Measurements from ENCODE around the gene CCNDBP1.

CCNDBP1 gene

GRCh38 chr15:43242616-43243015, 57.4 kb downstream of the CCNDBP1 start:
- H3K4me1 ChIP-seq (ENCODE audit: insufficient read depth, low read length, poor library complexity, severe bottlenecking) = peaks cover 47% of the 10 kb centered on the region
- no peaks in the 10 kb centered on the region for H3K9me2 ChIP-seq (replicated peaks; ENCODE audit: low read depth, low read length)
- 0 out of 2 replicates have a peak, but pooled peaks cover 2% of the 10 kb centered on the region for H3F3A ChIP-seq (ENCODE audit: low read depth)
- peaks cover 18% of the 10 kb centered on the region for H3K79me2 ChIP-seq (ENCODE audit: insufficient read depth, low read length)
- H3K36me3 ChIP-seq (ENCODE audit: insufficient read depth, low read length) = no peaks in the 10 kb centered on the region
- H3K9me3 ChIP-seq (ENCODE audit: insufficient read depth, low read depth, low read length) = no peaks in the 10 kb centered on the region
- TF ChIP-seq CTCF (conservative IDR thresholded peaks at IDR 0.05; ENCODE audit: low read length) (no peak), EZH2phosphoT487 (IDR thresholded peaks at IDR 0.05; ENCODE audit: borderline replicate concordance) (no peak)
- no peak overlapping the region for H2AFZ ChIP-seq (ENCODE audit: low read length)
- H4K20me1 ChIP-seq (ENCODE audit: insufficient read depth, low read length, poor library complexity, severe bottlenecking) = no peaks in the 10 kb centered on the region
- H3K9ac ChIP-seq (ENCODE audit: low read depth, low read length, poor library complexity, severe bottlenecking) = no peak overlapping the region
- H3K27me3 ChIP-seq (ENCODE audit: insufficient read depth, low read length, poor library complexity, severe bottlenecking) = no peaks in the 10 kb centered on the region
- no peak overlapping the region for H3K4me2 ChIP-seq (ENCODE audit: low read depth, low read length, poor library complexity, severe bottlenecking)
- H3K4me3 ChIP-seq (ENCODE audit: low read length, poor library complexity, severe bottlenecking) = no peak overlapping the region

- H3K4me2 ChIP-seq (ENCODE audit: low read depth, low read length, poor library complexity, severe bottlenecking) = no peak overlapping the region
- H3K4me1 ChIP-seq (ENCODE audit: insufficient read depth, low read length, poor library complexity, severe bottlenecking) = peaks cover 42% of the 10 kb centered on the region
- H3K4me3 ChIP-seq (ENCODE audit: low read length, poor library complexity, severe bottlenecking) = no peak overlapping the region
- no peaks in the 10 kb centered on the region for H3K9me3 ChIP-seq (ENCODE audit: insufficient read depth, low read depth, low read length)
- H3K27me3 ChIP-seq (ENCODE audit: insufficient read depth, low read length, poor library complexity, severe bottlenecking) = no peaks in the 10 kb centered on the region
- no peak overlapping the region for H3K9ac ChIP-seq (ENCODE audit: low read depth, low read length, poor library complexity, severe bottlenecking)
- TF ChIP-seq EZH2phosphoT487 (IDR thresholded peaks at IDR 0.05; ENCODE audit: borderline replicate concordance) (no peak), CTCF (conservative IDR thresholded peaks at IDR 0.05; ENCODE audit: low read length) (no peak)
- H2AFZ ChIP-seq (ENCODE audit: low read length) = no peak overlapping the region
- H3F3A ChIP-seq (ENCODE audit: low read depth) = 0 out of 2 replicates have a peak, but pooled peaks cover 2% of the 10 kb centered on the region
- H3K36me3 ChIP-seq (ENCODE audit: insufficient read depth, low read length) = no peaks in the 10 kb centered on the region
- no peaks in the 10 kb centered on the region for H3K9me2 ChIP-seq (replicated peaks; ENCODE audit: low read depth, low read length)
- no peaks in the 10 kb centered on the region for H4K20me1 ChIP-seq (ENCODE audit: insufficient read depth, low read length, poor library complexity, severe bottlenecking)
- peaks cover 12% of the 10 kb centered on the region for H3K79me2 ChIP-seq (ENCODE audit: insufficient read depth, low read length)
Measured at GRCh38 chr15:43243020-43243645, 57.9 kb downstream of the CCNDBP1 start.

GRCh38 chr15:43244092-43244491, 58.9 kb downstream of the CCNDBP1 start:
- H3F3A ChIP-seq (ENCODE audit: low read depth) = 0 out of 2 replicates have a peak, but pooled peaks cover 2% of the 10 kb centered on the region
- no peaks in the 10 kb centered on the region for H3K27me3 ChIP-seq (ENCODE audit: insufficient read depth, low read length, poor library complexity, severe bottlenecking)
- H3K9ac ChIP-seq (ENCODE audit: low read depth, low read length, poor library complexity, severe bottlenecking) = no peak overlapping the region
- H3K4me1 ChIP-seq (ENCODE audit: insufficient read depth, low read length, poor library complexity, severe bottlenecking) = peaks cover 39% of the 10 kb centered on the region
- H4K20me1 ChIP-seq (ENCODE audit: insufficient read depth, low read length, poor library complexity, severe bottlenecking) = no peaks in the 10 kb centered on the region
- H2AFZ ChIP-seq (ENCODE audit: low read length) = no peak overlapping the region
- peaks cover 3% of the 10 kb centered on the region for H3K79me2 ChIP-seq (ENCODE audit: insufficient read depth, low read length)
- no peak for TF ChIP-seq EZH2phosphoT487 (IDR thresholded peaks at IDR 0.05; ENCODE audit: borderline replicate concordance)
- TF ChIP-seq CTCF (conservative IDR thresholded peaks at IDR 0.05; ENCODE audit: low read length) = no peak
- no peak overlapping the region for H3K4me3 ChIP-seq (ENCODE audit: low read length, poor library complexity, severe bottlenecking)
- H3K9me3 ChIP-seq (ENCODE audit: insufficient read depth, low read depth, low read length) = no peaks in the 10 kb centered on the region
- H3K4me2 ChIP-seq (ENCODE audit: low read depth, low read length, poor library complexity, severe bottlenecking) = no peak overlapping the region
- no peaks in the 10 kb centered on the region for H3K36me3 ChIP-seq (ENCODE audit: insufficient read depth, low read length)
- H3K9me2 ChIP-seq (replicated peaks; ENCODE audit: low read depth, low read length) = no peaks in the 10 kb centered on the region
